ENCODE measurements around the gene ABHD2.

DNA sequence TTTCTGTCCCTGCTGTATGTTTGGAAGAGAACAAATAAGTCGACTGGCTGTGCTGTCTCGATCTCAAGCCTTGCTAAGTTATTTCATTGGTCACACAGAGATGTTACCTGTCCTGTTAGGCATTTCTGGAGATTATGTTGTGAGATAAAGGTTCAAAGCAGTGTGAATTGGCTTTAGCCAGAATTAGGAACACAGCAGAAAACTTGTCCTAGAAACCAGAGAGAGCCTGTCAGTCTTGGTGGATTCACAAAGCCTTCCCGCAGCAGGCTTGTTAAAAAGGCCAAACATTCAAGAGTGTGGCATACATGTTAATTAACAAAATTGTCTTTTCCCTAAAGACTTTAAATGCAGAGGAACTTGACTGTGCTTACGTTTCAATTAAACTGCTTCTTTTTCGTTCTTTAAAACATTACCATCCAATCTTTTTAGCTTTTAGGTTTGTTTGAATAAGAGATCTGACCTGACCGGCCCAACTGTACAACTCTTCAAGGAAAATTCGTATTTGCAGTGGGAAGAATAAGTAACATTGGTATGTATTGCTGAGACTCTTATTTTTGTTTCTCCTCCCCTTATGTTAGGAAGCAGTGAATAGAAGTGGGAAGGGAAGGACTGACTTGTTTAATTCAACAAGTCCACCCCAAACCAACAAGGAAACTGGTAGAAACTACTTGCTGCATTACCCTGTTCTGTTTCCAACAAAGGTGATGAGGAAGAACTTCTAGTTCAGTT lies 25.2 kb downstream of the ABHD2 start:
- TF ChIP-seq ZNF396 (CRISPR knock-in tag; IDR thresholded peaks at IDR 0.05; ENCODE audit: borderline replicate concordance), result no peak
- TF ChIP-seq, protein P1, sequence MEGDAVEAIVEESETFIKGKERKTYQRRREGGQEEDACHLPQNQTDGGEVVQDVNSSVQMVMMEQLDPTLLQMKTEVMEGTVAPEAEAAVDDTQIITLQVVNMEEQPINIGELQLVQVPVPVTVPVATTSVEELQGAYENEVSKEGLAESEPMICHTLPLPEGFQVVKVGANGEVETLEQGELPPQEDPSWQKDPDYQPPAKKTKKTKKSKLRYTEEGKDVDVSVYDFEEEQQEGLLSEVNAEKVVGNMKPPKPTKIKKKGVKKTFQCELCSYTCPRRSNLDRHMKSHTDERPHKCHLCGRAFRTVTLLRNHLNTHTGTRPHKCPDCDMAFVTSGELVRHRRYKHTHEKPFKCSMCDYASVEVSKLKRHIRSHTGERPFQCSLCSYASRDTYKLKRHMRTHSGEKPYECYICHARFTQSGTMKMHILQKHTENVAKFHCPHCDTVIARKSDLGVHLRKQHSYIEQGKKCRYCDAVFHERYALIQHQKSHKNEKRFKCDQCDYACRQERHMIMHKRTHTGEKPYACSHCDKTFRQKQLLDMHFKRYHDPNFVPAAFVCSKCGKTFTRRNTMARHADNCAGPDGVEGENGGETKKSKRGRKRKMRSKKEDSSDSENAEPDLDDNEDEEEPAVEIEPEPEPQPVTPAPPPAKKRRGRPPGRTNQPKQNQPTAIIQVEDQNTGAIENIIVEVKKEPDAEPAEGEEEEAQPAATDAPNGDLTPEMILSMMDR (IDR thresholded peaks at IDR 0.05), result no peak
- TF ChIP-seq PREB (CRISPR knock-in tag; IDR thresholded peaks at IDR 0.05; ENCODE audit: borderline replicate concordance), result no peak
- no peak for TF ChIP-seq NFYB (CRISPR knock-in tag; conservative IDR thresholded peaks at IDR 0.05; ENCODE audit: low read depth)
- TF ChIP-seq, protein P2, sequence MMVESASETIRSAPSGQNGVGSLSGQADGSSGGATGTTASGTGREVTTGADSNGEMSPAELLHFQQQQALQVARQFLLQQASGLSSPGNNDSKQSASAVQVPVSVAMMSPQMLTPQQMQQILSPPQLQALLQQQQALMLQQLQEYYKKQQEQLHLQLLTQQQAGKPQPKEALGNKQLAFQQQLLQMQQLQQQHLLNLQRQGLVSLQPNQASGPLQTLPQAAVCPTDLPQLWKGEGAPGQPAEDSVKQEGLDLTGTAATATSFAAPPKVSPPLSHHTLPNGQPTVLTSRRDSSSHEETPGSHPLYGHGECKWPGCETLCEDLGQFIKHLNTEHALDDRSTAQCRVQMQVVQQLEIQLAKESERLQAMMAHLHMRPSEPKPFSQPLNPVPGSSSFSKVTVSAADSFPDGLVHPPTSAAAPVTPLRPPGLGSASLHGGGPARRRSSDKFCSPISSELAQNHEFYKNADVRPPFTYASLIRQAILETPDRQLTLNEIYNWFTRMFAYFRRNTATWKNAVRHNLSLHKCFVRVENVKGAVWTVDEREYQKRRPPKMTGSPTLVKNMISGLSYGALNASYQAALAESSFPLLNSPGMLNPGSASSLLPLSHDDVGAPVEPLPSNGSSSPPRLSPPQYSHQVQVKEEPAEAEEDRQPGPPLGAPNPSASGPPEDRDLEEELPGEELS (CRISPR knock-in tag; IDR thresholded peaks at IDR 0.05), result no peak
- TF ChIP-seq, protein P3, sequence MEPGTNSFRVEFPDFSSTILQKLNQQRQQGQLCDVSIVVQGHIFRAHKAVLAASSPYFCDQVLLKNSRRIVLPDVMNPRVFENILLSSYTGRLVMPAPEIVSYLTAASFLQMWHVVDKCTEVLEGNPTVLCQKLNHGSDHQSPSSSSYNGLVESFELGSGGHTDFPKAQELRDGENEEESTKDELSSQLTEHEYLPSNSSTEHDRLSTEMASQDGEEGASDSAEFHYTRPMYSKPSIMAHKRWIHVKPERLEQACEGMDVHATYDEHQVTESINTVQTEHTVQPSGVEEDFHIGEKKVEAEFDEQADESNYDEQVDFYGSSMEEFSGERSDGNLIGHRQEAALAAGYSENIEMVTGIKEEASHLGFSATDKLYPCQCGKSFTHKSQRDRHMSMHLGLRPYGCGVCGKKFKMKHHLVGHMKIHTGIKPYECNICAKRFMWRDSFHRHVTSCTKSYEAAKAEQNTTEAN (CRISPR knock-in tag; IDR thresholded peaks at IDR 0.05), result no peak
- no peak for TF ChIP-seq CBFB (CRISPR knock-in tag; IDR thresholded peaks at IDR 0.05; ENCODE audit: low read depth)
- no peak for TF ChIP-seq AFF4 (CRISPR knock-in tag; IDR thresholded peaks at IDR 0.05; ENCODE audit: borderline replicate concordance)
- TF ChIP-seq NR2C2 (CRISPR knock-in tag; IDR thresholded peaks at IDR 0.05), result no peak
- no peak for TF ChIP-seq ATF2 (CRISPR knock-in tag; IDR thresholded peaks at IDR 0.05; ENCODE audit: borderline replicate concordance, low read depth)
- TF ChIP-seq ZNF121 (CRISPR knock-in tag; IDR thresholded peaks at IDR 0.05), result no peak
- no peak for TF ChIP-seq ELF4 (CRISPR knock-in tag; IDR thresholded peaks at IDR 0.05; ENCODE audit: low read depth)
- TF ChIP-seq NFE2L1 (CRISPR knock-in tag; IDR thresholded peaks at IDR 0.05), result no peak
- TF ChIP-seq, protein P4, sequence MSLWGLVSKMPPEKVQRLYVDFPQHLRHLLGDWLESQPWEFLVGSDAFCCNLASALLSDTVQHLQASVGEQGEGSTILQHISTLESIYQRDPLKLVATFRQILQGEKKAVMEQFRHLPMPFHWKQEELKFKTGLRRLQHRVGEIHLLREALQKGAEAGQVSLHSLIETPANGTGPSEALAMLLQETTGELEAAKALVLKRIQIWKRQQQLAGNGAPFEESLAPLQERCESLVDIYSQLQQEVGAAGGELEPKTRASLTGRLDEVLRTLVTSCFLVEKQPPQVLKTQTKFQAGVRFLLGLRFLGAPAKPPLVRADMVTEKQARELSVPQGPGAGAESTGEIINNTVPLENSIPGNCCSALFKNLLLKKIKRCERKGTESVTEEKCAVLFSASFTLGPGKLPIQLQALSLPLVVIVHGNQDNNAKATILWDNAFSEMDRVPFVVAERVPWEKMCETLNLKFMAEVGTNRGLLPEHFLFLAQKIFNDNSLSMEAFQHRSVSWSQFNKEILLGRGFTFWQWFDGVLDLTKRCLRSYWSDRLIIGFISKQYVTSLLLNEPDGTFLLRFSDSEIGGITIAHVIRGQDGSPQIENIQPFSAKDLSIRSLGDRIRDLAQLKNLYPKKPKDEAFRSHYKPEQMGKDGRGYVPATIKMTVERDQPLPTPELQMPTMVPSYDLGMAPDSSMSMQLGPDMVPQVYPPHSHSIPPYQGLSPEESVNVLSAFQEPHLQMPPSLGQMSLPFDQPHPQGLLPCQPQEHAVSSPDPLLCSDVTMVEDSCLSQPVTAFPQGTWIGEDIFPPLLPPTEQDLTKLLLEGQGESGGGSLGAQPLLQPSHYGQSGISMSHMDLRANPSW (CRISPR knock-in tag; conservative IDR thresholded peaks at IDR 0.05; ENCODE audit: low read depth), result no peak
